HepG2 (cell line): ENCODE data around the gene RAP1GAP2. TPM values are rescaled to one million over a fixed set of nuclear protein-coding genes. Genes with fewer than 3 reads are reported as not detected.

Experiments
- CCDC6 ChIP-seq: sonication (generic); formaldehyde crosslinking; IDR thresholded peaks from 2 replicates; pipeline ENCODE4 v1.8.1; 2022; ENCODE audit warnings: mild to moderate bottlenecking, missing genetic modification reagents, moderate library complexity
- FOSL2 ChIP-seq: sonication (generic); formaldehyde crosslinking; IDR thresholded peaks from 2 replicates; pipeline ENCODE4 v1.4.0; 2020; ENCODE audit warnings: missing genetic modification reagents
- HOXA3 ChIP-seq: sonication (generic); formaldehyde crosslinking; IDR thresholded peaks from 2 replicates; pipeline ENCODE4 v1.5.0; 2020; ENCODE audit warnings: missing genetic modification reagents
- MZF1 ChIP-seq: sonication (generic); formaldehyde crosslinking; IDR thresholded peaks from 2 replicates; pipeline ENCODE4 v1.8.1; 2023; ENCODE audit warnings: mild to moderate bottlenecking, missing genetic modification reagents, borderline replicate concordance
- NFAT5 ChIP-seq: sonication (generic); formaldehyde crosslinking; IDR thresholded peaks from 2 replicates; pipeline ENCODE4 v1.4.0; 2020; ENCODE audit warnings: missing genetic modification reagents
- RBM22 ChIP-seq: fragments of 200-400 bp; formaldehyde crosslinking; optimal IDR thresholded peaks from 2 replicates; pipeline ENCODE3; 2017; ENCODE audit warnings: mild to moderate bottlenecking, low read length, moderate library complexity
- RBM39 ChIP-seq: fragments of 200-400 bp; formaldehyde crosslinking; IDR thresholded peaks from one replicate; pipeline ENCODE4 v1.6.1; 2018; ENCODE audit warnings: antibody characterized with exemption, mild to moderate bottlenecking, low read depth, low read length; ENCODE audit not compliant: poor library complexity, severe bottlenecking
- TFE3 ChIP-seq: IDR thresholded peaks from 2 replicates; pipeline ENCODE4 v1.6.1; 2016
- TOPORS ChIP-seq: sonication (generic); formaldehyde crosslinking; IDR thresholded peaks from 2 replicates; pipeline ENCODE4 v1.8.0; 2023; ENCODE audit warnings: mild to moderate bottlenecking, missing genetic modification reagents
- ZBTB8A ChIP-seq: sonication (generic); formaldehyde crosslinking; IDR thresholded peaks from 2 replicates; pipeline ENCODE4 v1.4.0; 2020; ENCODE audit warnings: mild to moderate bottlenecking, low read depth, missing genetic modification reagents, borderline replicate concordance
- ZMAT3 ChIP-seq: sonication (generic); formaldehyde crosslinking; conservative IDR thresholded peaks from 2 replicates; pipeline ENCODE4 v1.7.0; 2021; ENCODE audit warnings: missing genetic modification reagents
- ZNF335 ChIP-seq: sonication (generic); formaldehyde crosslinking; IDR thresholded peaks from 2 replicates; pipeline ENCODE4 v1.4.0; 2020; ENCODE audit warnings: missing genetic modification reagents
- ZNF468 ChIP-seq: sonication (generic); formaldehyde crosslinking; IDR thresholded peaks from 2 replicates; pipeline ENCODE4 v1.8.0; 2022; ENCODE audit warnings: mild to moderate bottlenecking, moderate library complexity, missing genetic modification reagents
- ZNF513 ChIP-seq: sonication (generic); formaldehyde crosslinking; conservative IDR thresholded peaks from 2 replicates; pipeline ENCODE4 v1.5.0; 2020; ENCODE audit warnings: missing genetic modification reagents
- ZNF597 ChIP-seq: sonication (generic); formaldehyde crosslinking; IDR thresholded peaks from 2 replicates; pipeline ENCODE4 v1.5.0; 2020; ENCODE audit warnings: missing genetic modification reagents
- ZSCAN9 ChIP-seq: IDR thresholded peaks from 2 replicates; pipeline ENCODE4 v1.6.1; 2016; ENCODE audit warnings: borderline replicate concordance
- polyA plus RNA-seq, 8 experiments: library from polyadenylated mRNA; depleted of rRNA in 3 of 8; stranded (reverse) in 7 of 8; unstranded in 1 of 8; fragments of >200 nt; fragmentation: Illumina TruSeq in 4 of 8; extraction: Trizol in 4 of 8; gene quantifications; 2 replicates each; pipeline versions ENCODE4 v1.2.1 to v1.2.3, GENCODE V29; 2011 to 2016; ENCODE audit warnings: low read depth in 4 of 8, missing spikeins in 1 of 8, mixed read lengths in 1 of 8; ENCODE audit not compliant: insufficient read depth in 1 of 8
- total RNA-seq, 5 experiments: library from RNA; depleted of rRNA; stranded (reverse); fragments of >200 nt; fragmentation: Illumina TruSeq; extraction: Trizol; gene quantifications; 2 replicates each; pipeline ENCODE4 v1.2.3, GENCODE V29; 2016; ENCODE audit warnings: low read depth in 1 of 5
- TF ChIP-seq, protein P1 (sequence below), 2 experiments: fragments of 450-650 bp in 1 of 2; sonication (generic) in 1 of 2; formaldehyde crosslinking; IDR thresholded peaks; 2 replicates each; pipeline versions ENCODE4 v1.5.0 to v1.8.0; 2020 to 2022; ENCODE audit warnings: mild to moderate bottlenecking in 1 of 2, missing genetic modification reagents in 1 of 2
- TF ChIP-seq, protein P2 (sequence below): sonication (generic); formaldehyde crosslinking; IDR thresholded peaks from 2 replicates; pipeline ENCODE4 v1.5.1; 2020; ENCODE audit warnings: mild to moderate bottlenecking, moderate library complexity, missing genetic modification reagents

The RAP1GAP2 gene
- total and polyA plus RNA-seq, 2 of the 13 experiments (the other 11 are each of a cell fraction or from before 2014, with no cell fraction given): 10.9 to 12.0 TPM

GRCh38 chr17:2975469-2975958, 179.3 kb downstream of the RAP1GAP2 start (continued):
- TF ChIP-seq, protein P1, sequence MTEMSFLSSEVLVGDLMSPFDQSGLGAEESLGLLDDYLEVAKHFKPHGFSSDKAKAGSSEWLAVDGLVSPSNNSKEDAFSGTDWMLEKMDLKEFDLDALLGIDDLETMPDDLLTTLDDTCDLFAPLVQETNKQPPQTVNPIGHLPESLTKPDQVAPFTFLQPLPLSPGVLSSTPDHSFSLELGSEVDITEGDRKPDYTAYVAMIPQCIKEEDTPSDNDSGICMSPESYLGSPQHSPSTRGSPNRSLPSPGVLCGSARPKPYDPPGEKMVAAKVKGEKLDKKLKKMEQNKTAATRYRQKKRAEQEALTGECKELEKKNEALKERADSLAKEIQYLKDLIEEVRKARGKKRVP (CRISPR knock-in tag; IDR thresholded peaks at IDR 0.05): peak in 1 of 2 experiments; percentile 63; a peak in 2 of 4 replicates
- TF ChIP-seq RBM39 (no peak), ZNF597 (CRISPR knock-in tag) (no peak), NFAT5 (CRISPR knock-in tag) (peak; percentile 86; the same call in 1 of the 2 replicates), ZNF513 (CRISPR knock-in tag) (no peak), TOPORS (CRISPR knock-in tag) (no peak), ZNF335 (CRISPR knock-in tag) (no peak; the same call in 1 of the 2 replicates), CCDC6 (CRISPR knock-in tag) (no peak), HOXA3 (peak; percentile 84), RBM22 (peak; percentile 41), ZBTB8A (no peak; the same call in 1 of the 2 replicates), TFE3 (CRISPR knock-in tag) (peak; percentile 88), MZF1 (CRISPR knock-in tag) (no peak), FOSL2 (CRISPR knock-in tag) (peak; percentile 65), ZMAT3 (CRISPR knock-in tag) (no peak), ZSCAN9 (peak; percentile 90), ZNF468 (no peak)
- TF ChIP-seq, protein P2, sequence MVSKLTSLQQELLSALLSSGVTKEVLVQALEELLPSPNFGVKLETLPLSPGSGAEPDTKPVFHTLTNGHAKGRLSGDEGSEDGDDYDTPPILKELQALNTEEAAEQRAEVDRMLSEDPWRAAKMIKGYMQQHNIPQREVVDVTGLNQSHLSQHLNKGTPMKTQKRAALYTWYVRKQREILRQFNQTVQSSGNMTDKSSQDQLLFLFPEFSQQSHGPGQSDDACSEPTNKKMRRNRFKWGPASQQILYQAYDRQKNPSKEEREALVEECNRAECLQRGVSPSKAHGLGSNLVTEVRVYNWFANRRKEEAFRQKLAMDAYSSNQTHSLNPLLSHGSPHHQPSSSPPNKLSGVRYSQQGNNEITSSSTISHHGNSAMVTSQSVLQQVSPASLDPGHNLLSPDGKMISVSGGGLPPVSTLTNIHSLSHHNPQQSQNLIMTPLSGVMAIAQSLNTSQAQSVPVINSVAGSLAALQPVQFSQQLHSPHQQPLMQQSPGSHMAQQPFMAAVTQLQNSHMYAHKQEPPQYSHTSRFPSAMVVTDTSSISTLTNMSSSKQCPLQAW (CRISPR knock-in tag): no peak
